HG02981 (cell line): ENCODE measurements around the gene SLC18A3.

Experiments
- ATAC-seq: cut with Tn5 transposase; IDR thresholded peaks from one replicate; pipeline ENCODE4 v1.9.1; 2021; ENCODE audit warnings: mild to moderate bottlenecking, moderate library complexity; ENCODE audit not compliant: unreplicated experiment

SLC18A3 gene

DNA sequence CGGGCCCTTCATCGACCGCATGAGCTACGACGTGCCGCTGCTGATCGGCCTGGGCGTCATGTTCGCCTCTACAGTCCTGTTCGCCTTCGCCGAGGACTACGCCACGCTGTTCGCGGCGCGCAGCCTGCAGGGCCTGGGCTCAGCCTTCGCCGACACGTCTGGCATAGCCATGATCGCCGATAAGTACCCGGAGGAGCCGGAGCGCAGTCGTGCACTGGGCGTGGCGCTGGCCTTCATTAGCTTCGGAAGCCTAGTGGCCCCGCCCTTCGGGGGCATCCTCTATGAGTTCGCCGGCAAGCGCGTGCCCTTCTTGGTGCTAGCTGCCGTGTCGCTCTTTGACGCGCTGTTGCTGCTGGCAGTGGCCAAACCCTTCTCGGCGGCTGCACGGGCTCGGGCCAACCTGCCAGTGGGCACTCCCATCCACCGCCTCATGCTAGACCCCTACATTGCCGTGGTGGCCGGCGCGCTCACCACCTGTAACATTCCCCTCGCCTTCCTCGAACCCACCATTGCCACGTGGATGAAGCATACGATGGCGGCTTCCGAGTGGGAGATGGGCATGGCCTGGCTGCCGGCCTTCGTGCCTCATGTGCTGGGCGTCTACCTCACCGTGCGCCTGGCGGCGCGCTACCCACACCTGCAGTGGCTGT lies 1.2 kb downstream of the SLC18A3 start:
- ATAC-seq, result no peak

DNA sequence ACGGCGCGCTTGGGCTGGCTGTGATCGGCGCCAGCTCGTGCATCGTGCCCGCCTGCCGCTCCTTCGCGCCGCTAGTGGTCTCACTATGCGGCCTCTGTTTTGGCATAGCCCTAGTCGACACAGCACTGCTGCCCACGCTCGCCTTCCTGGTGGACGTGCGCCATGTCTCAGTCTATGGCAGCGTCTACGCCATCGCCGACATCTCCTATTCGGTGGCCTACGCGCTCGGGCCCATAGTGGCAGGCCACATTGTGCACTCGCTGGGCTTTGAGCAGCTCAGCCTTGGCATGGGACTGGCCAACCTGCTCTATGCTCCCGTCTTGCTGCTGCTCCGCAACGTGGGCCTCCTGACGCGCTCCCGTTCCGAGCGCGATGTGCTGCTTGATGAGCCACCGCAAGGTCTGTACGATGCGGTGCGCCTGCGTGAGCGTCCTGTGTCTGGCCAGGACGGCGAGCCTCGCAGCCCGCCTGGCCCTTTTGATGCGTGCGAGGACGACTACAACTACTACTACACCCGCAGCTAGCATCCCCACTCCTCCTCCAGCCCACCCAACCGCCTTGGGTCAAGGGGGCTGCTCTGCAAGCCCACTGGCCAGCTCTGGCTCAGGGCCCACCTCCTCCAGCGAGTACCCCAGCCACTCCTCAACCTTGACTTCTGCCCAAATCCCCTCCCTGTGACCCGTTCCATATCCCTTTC lies 1.9 kb downstream of the SLC18A3 start:
- ATAC-seq, result no peak

GRCh38 chr10:49612513-49613164 lies 2.5 kb downstream of the SLC18A3 start:
- ATAC-seq, result no peak

GRCh38 chr10:49613165-49613881 lies 3.2 kb downstream of the SLC18A3 start:
- ATAC-seq, result no peak

GRCh38 chr10:49613882-49614241 lies 3.8 kb downstream of the SLC18A3 start, which contains the start of gene CHAT:
Gene CHAT (plus strand): TSS chr10:49614037. CDS start chr10:49614190, 153 bp downstream.
- no peak for ATAC-seq

DNA sequence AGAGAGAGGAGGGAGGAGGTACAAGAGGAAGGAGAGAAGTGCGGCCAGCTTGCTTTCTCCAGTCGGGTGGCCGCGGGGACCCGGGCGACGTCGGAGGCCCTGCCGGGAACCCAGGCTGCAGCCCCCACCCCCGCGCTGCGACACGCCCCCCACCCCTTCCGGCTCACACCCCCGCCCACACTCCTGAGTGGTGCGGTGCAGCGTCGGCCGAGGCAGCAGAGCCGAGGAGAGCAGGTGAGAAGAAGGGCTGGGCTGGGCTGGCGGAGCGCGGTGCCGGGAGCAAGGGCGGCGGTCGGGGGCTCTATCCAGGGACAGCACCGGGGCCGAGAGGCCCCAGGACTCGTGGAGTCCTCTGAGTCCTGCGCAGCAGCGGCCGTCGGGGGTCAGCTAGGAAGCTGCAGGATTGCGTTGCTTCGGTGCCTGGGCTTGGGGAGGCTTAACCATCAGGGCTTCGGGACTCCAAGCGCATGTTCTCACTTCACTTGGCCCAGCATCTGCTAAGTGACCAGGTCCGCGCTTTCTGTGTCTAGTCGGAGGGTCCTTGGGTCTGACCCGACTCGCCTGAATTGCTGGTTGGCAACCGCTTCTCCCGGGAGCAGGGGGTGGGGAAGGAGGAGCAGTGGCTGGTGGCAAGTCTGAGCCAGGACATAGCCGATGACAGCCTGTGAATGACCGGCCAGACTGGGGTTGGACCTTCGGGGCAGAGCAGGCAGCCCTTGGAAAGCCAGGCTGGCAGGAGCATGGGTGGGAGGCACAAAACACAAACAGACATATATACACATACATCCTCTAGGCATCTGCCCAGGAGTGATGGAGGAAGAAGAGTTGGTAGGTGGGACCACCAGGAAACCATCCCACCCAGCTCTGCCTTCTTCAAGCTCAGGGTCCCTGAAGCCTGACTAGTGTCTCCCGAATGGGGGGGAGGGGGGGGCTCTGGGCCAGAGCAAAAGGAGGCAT lies 4.4 kb downstream of the SLC18A3 start:
- no peak for ATAC-seq

- no peak for ATAC-seq
These were observed 5.1 kb downstream of the SLC18A3 start for GRCh38 chr10:49615213-49615612.

GRCh38 chr10:49615721-49616120 lies 5.6 kb downstream of the SLC18A3 start:
- no peak for ATAC-seq

DNA sequence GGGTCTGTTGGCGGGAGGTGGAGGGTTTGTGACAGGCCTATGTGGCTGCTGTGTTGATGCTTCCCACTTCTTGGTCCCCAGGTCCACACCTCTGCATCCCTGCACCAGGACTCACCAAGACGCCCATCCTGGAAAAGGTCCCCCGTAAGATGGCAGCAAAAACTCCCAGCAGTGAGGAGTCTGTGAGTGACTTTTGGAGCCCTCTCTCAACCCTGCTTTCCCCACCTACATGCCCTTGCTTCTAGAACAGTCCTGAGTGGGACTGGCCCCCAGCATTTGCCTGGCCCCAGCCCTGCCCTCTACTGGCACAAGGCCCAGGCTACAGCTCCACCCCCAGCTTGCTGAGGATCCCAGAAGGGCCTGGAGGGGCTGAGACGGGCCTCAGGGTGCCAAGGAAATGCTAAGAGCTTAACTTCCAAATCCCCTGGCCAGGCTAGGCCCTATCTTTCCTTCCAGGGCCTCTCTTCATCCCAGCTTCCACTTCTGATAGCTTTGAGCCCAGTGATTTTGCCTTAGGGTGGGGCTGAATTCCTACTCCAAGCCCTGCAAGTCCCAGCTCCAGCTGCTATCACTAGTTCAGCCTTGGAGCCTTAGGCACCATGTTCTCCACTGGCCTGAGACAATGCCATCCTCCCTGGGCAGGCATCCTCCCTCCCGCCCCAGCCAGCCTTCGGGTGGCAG lies 6.5 kb downstream of the SLC18A3 start:
- no peak for ATAC-seq

DNA sequence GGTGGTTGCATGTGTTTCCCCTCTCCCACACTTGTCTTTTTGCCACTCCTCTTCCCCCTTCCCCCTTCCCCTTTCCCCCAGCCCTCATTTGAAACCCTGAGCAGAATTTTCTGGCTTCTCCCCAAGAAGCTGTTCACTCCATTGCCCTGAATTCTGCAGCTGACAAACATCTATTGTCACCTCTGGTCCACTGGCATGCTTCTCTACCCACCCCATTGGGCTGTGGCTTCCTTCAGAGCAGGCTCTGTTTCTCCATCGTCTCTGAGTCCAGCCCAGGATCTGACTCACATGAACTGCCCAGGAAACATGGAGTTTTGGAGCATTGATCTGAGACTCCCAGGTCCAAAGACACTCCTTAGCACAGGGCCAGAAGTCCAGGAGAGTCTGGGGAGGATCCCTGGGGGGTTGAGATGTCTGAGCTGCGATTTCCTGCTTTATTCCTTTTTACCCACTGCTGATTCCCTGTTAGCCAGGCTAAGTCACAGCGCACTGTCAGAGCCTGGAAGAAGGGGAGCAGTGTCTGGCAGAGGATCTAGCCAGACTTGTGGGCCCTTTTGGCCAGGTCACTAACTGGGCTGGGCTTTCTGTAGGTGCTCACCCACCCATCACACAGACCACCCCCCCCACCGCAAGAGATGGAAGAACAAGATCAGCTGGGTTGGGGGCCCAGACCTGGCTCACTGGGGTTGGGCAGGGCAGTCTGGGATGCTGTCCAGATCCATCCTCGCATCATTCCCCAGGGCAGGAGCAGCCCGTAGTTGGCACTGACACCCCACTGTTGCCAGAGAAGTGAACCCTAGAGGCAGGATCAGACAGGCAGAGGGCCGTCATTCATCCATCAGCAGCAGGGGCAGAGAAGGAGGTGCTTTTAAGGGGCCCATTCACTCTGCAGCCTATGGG lies 7.3 kb downstream of the SLC18A3 start:
- ATAC-seq, result no peak

- no peak for ATAC-seq
These were observed 8.7 kb downstream of the SLC18A3 start for GRCh38 chr10:49618821-49619220.

GRCh38 chr10:49619613-49620012 lies 9.5 kb downstream of the SLC18A3 start:
- ATAC-seq, result no peak

DNA sequence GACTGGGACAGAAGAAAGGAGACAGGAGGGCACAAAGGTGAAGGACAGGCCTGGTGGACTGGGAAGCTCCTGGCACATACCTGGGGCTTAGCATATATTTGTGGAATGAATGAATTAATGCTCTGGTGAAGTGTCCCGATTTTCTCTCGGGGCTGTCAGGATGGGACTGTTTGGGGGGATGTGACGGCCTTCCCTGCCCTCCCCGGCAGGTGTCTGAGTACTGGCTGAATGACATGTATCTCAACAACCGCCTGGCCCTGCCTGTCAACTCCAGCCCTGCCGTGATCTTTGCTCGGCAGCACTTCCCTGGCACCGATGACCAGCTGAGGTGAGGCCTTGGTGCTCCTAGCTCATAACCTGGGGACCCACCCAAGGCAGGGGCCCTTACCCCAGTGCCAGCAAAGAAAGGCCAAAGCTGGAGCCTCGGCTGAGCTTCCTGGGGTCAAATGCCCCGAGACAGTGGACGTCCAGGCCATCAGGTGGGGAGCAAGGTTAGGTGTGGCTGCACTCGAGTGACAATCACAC lies 10.2 kb downstream of the SLC18A3 start:
- no peak for ATAC-seq

GRCh38 chr10:49620841-49621378 lies 10.8 kb downstream of the SLC18A3 start:
- no peak for ATAC-seq

DNA sequence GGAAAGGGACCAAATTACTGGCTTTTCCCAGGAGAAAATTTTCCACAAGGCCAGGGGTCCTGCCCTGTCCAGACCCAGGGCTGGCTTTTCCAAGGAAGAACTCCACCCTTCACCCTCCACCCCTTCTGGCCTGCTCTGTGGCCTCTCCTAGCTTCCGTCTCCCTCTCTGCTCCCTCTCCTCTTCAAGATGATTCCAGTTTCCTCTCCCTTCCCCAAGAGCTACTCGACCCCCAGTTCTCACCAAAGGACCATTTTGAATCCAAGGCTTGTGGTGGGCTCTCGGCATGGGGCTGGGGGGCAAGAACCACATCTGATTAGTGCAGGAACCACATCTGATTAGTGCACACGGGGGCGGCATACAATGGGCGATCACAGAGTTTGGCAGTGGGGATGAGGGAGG lies 11.5 kb downstream of the SLC18A3 start:
- ATAC-seq, result no peak

- ATAC-seq, result no peak
These were observed 12.6 kb downstream of the SLC18A3 start for GRCh38 chr10:49622426-49623425.

GRCh38 chr10:49624629-49625028 lies 14.5 kb downstream of the SLC18A3 start:
- ATAC-seq, result no peak
